Measurements from ENCODE around the gene GUCA1C. TPM values are rescaled to one million over a fixed set of nuclear protein-coding genes. Genes with fewer than 3 reads are reported as not detected.

Gene GUCA1C
- total RNA-seq, 4 donors from 2014 or later, result not detected

DNA sequence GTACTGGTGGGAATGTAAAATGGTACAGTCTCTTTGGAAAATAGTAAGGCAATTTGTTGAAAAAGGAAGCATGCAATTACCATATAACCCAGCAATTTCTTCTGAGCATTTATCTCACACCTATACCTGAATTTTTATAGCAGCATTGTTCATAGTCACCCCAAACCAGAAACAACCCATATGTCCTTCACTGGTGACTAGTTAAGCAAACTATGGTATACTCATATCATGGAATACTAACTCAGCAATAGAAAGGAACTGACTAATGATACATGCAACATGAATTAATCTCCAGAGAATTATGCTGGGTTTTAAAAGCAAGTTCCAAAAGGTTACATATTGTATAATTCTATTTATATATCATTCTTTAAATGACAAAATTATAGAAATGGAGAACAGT lies 70.9 kb downstream of the GUCA1C start:
- H3K9me3 ChIP-seq, result no peaks in the 10 kb centered on the region
- no peak overlapping the region for H3K4me3 ChIP-seq (replicated peaks in 1 of 3)
- H3K4me1 ChIP-seq, result no peaks in the 10 kb centered on the region
- H3K27me3 ChIP-seq, result no peaks in the 10 kb centered on the region
- TF ChIP-seq POLR2A (IDR thresholded peaks at IDR 0.05), result no peak
- TF ChIP-seq, protein P1, sequence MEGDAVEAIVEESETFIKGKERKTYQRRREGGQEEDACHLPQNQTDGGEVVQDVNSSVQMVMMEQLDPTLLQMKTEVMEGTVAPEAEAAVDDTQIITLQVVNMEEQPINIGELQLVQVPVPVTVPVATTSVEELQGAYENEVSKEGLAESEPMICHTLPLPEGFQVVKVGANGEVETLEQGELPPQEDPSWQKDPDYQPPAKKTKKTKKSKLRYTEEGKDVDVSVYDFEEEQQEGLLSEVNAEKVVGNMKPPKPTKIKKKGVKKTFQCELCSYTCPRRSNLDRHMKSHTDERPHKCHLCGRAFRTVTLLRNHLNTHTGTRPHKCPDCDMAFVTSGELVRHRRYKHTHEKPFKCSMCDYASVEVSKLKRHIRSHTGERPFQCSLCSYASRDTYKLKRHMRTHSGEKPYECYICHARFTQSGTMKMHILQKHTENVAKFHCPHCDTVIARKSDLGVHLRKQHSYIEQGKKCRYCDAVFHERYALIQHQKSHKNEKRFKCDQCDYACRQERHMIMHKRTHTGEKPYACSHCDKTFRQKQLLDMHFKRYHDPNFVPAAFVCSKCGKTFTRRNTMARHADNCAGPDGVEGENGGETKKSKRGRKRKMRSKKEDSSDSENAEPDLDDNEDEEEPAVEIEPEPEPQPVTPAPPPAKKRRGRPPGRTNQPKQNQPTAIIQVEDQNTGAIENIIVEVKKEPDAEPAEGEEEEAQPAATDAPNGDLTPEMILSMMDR (IDR thresholded peaks at IDR 0.05), result no peak
- intact Hi-C loops (cut with DNase I), result no loop called here
- no peaks in the 10 kb centered on the region for H3K36me3 ChIP-seq
- DNase-seq, result no peak
- no peak overlapping the region for H3K27ac ChIP-seq

DNA sequence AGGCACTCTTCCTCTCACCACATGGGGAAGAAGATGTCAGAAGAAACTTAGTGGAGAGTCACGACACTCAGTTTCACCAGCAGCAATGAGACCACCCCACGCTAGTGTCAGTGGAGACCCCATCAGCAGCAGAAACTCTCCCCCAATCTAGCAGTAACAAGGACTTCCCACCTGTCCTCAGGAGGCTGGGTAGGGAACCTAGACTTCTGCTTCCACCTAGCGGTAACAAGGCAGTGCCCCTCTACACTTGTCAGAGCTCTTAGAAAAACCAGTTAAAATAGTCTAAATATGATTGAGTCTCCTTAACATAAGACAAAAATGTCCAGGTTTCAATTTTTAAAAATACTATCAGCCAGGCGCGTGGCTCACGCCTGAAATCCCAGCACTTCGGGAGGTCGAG lies 73.8 kb downstream of the GUCA1C start:
- no peak for DNase-seq
- TF ChIP-seq POLR2A (IDR thresholded peaks at IDR 0.05), result no peak
- TF ChIP-seq, protein P1 (IDR thresholded peaks at IDR 0.05), result no peak
- Histone ChIP-seq H3K4me3 (replicated peaks in 1 of 3) (no peak overlapping the region), H3K9me3 (no peaks in the 10 kb centered on the region), H3K4me1 (no peaks in the 10 kb centered on the region), H3K27ac (no peak overlapping the region), H3K36me3 (no peaks in the 10 kb centered on the region), H3K27me3 (no peaks in the 10 kb centered on the region)
- intact Hi-C loops (cut with DNase I), result no loop called here
- WGBS, 2 donors, result 88 to 93% methylated on average over 8 of the region's 8 CpGs

DNA sequence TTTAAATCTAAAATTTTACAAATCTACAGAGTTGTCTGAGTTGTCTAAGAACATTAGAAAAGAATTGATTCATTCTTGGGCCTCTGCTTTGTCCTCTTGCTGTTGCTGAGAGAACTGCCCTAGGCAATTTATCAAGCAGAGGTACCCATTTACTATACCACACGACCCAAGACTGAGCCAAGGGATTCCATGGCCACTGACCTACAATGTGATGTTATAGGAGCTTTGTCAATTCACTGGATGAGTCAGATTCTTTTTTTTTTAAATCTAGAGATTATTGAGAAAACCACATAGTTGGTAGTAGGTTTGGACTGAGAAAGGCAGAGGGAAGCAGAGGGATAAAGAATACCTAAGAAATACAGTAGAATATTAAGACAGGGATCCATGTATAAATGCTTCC lies 75.8 kb downstream of the GUCA1C start:
- H3K36me3 ChIP-seq, result no peaks in the 10 kb centered on the region
- no peaks in the 10 kb centered on the region for H3K9me3 ChIP-seq
- TF ChIP-seq, protein P1 (IDR thresholded peaks at IDR 0.05), result no peak
- no peak for TF ChIP-seq POLR2A (IDR thresholded peaks at IDR 0.05)
- intact Hi-C loops (cut with DNase I), result no loop called here
- H3K4me1 ChIP-seq, result no peaks in the 10 kb centered on the region
- no peak overlapping the region for H3K27ac ChIP-seq
- 29 to 57% methylated on average over 1 of the region's 1 CpG for WGBS, 2 donors
- no peak for DNase-seq
- H3K4me3 ChIP-seq (replicated peaks in 1 of 3), result no peak overlapping the region
- H3K27me3 ChIP-seq, result no peaks in the 10 kb centered on the region

DNA sequence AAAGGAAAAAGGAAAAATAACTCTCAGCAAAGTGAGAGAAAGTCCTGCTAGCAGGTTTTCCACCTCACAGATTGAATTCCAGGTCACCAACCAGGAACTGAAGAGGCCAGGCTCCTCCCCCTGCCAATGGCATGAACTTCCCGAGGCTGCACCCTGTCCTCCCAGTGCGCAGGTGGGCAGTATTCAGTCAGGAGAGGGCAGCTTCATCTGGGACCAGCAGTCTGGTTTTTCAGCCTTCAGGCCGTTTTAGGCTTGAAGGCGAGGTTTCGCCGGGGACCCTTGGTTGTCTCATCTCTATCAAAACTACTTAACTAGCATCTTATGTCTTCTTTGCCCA lies 89.9 kb downstream of the GUCA1C start:
- Histone ChIP-seq H3K9me3 (no peaks in the 10 kb centered on the region), H3K36me3 (no peaks in the 10 kb centered on the region), H3K4me3 (replicated peaks in 1 of 3) (no peak overlapping the region), H3K27ac (no peak overlapping the region), H3K27me3 (no peaks in the 10 kb centered on the region), H3K4me1 (no peaks in the 10 kb centered on the region)
- no peak for TF ChIP-seq POLR2A (IDR thresholded peaks at IDR 0.05)
- TF ChIP-seq, protein P1 (IDR thresholded peaks at IDR 0.05), result no peak
- no peak for DNase-seq
- 91 to 93% methylated on average over 6 of the region's 6 CpGs for WGBS, 2 donors
- intact Hi-C loops (cut with DNase I), result no loop called here

DNA sequence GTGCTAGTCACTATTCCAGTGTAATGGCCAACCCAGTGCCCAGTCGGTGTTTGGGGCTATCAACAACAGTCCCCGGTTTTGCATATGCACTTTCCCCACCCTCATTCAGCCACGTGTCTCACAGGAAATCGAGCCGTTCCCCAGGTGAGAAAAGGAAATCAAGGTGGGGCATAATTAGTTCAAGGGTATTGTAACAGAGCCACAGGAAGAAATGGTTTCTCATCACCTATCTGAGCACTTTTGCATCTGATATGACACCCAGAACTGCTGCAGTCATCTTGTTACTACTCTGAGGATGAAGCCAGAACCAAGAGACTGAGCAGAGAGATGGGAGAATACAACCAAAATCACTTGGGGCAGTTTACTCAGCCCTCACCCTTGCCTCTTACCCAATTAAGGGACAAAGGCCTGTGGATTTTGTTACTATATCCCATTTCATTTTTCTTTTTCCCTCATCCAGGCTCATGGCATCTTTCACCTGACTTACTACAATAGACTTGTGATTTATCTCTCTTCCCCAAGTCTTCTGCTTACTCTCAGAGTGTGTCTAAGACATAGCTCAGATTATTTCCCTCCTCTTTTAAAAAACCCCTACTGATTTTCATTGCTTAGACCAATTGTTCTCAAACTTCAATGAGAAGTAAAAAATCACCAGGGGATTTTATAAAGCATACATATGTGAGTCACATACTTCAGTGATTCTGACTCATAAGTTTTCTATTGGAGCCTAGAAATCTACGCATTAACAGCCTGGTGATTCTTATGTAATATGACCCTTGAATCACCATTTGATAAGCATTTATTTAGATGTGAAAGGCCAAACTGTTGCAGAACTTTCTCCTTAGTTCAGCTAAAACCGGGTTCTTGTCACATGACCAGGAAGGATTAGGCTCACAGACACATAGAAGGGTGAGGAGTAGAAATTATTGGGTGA lies 90.5 kb downstream of the GUCA1C start:
- WGBS, 2 donors, result 65 to 72% methylated on average over 7 of the region's 7 CpGs

More for the DNA sequence above, 90.5 kb downstream of the GUCA1C start:
- Histone ChIP-seq H3K27me3 (no peaks in the 10 kb centered on the region), H3K27ac (no peak overlapping the region), H3K36me3 (no peaks in the 10 kb centered on the region), H3K4me3 (replicated peaks in 1 of 3) (no peak overlapping the region), H3K4me1 (no peaks in the 10 kb centered on the region), H3K9me3 (no peaks in the 10 kb centered on the region)
- TF ChIP-seq POLR2A (IDR thresholded peaks at IDR 0.05), result no peak
- TF ChIP-seq, protein P1 (IDR thresholded peaks at IDR 0.05), result no peak
- DNase-seq, result no peak
- intact Hi-C loops (cut with DNase I), result no loop called here

Measured in thyroid gland (tissue), 4 donors.